Panc1 (cell line): Measurements from ENCODE around the gene NOTUM.

ENCODE experiments used
- REST ChIP-seq, 2 experiments: IDR thresholded peaks; 2 replicates each; pipeline ENCODE4 v1.6.1; 2011 to 2012; ENCODE audit warnings: low read depth in 2 of 2, control low read depth in 1 of 2, low read length in 1 of 2, mild to moderate bottlenecking in 1 of 2, moderate library complexity in 1 of 2; ENCODE audit not compliant: insufficient read depth in 1 of 2
- TCF7L2 ChIP-seq: IDR thresholded peaks from 2 replicates; pipeline ENCODE4 v1.6.1; 2011; ENCODE audit warnings: mild to moderate bottlenecking, low read depth, low read length, inconsistent platforms
- TF ChIP-seq, protein P1 (sequence below): fragments of 450-650 bp; IDR thresholded peaks from 2 replicates; pipeline ENCODE4 v1.5.1; 2017; ENCODE audit warnings: mild to moderate bottlenecking

- TF ChIP-seq, protein P1, sequence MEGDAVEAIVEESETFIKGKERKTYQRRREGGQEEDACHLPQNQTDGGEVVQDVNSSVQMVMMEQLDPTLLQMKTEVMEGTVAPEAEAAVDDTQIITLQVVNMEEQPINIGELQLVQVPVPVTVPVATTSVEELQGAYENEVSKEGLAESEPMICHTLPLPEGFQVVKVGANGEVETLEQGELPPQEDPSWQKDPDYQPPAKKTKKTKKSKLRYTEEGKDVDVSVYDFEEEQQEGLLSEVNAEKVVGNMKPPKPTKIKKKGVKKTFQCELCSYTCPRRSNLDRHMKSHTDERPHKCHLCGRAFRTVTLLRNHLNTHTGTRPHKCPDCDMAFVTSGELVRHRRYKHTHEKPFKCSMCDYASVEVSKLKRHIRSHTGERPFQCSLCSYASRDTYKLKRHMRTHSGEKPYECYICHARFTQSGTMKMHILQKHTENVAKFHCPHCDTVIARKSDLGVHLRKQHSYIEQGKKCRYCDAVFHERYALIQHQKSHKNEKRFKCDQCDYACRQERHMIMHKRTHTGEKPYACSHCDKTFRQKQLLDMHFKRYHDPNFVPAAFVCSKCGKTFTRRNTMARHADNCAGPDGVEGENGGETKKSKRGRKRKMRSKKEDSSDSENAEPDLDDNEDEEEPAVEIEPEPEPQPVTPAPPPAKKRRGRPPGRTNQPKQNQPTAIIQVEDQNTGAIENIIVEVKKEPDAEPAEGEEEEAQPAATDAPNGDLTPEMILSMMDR = no peak
- TF ChIP-seq TCF7L2 (no peak), REST (IDR thresholded peaks at IDR 0.05; ENCODE audit: insufficient read depth in 1 of 2, low read depth in 2 of 2, low read length in 1 of 2) (no peak)
Observed at GRCh38 chr17:81960130-81960958, 643 bp downstream of the NOTUM start.
